Endothelial cell of umbilical vein (primary cell): Measurements from ENCODE around the gene RRP1.

Experiments used
- EZH2 ChIP-seq: IDR thresholded peaks from 2 replicates; pipeline ENCODE4 v1.6.1; 2012; ENCODE audit warnings: borderline replicate concordance, low read depth, mild to moderate bottlenecking, moderate library complexity, low read length, inconsistent platforms; ENCODE audit not compliant: severe bottlenecking
- MAX ChIP-seq: IDR thresholded peaks from 2 replicates; pipeline ENCODE4 v1.6.1; 2011; ENCODE audit not compliant: insufficient read depth, insufficient read length
- MYC ChIP-seq: IDR thresholded peaks from one replicate; pipeline ENCODE4 v1.6.1; 2011; ENCODE audit warnings: mild to moderate bottlenecking, low read depth, low read length
- POLR2A ChIP-seq: IDR thresholded peaks from 2 replicates; pipeline ENCODE4 v1.6.1; 2012; ENCODE audit warnings: low read depth, mild to moderate bottlenecking, control low read depth, low read length
- POLR2AphosphoS5 ChIP-seq: IDR thresholded peaks from 2 replicates; pipeline ENCODE4 v1.6.1; 2012; ENCODE audit warnings: low read depth, mild to moderate bottlenecking, control low read depth, low read length, moderate library complexity; ENCODE audit not compliant: insufficient read depth
- TF ChIP-seq, protein P1 (sequence below), 2 donors: IDR thresholded peaks; 1 replicate in 1 of 2; 2 replicates in 1 of 2; pipeline ENCODE4 v1.5.1; 2011; ENCODE audit warnings: low read length in 2 of 2, mild to moderate bottlenecking in 2 of 2, moderate library complexity in 2 of 2, control low read depth in 1 of 2, inconsistent platforms in 1 of 2, low read depth in 1 of 2; ENCODE audit not compliant: insufficient read depth in 1 of 2; ENCODE audit errors: extremely low read depth in 1 of 2

GRCh38 chr21:43778469-43779335 is 10.7 kb upstream of the RRP1 start:
- TF ChIP-seq, protein P1, sequence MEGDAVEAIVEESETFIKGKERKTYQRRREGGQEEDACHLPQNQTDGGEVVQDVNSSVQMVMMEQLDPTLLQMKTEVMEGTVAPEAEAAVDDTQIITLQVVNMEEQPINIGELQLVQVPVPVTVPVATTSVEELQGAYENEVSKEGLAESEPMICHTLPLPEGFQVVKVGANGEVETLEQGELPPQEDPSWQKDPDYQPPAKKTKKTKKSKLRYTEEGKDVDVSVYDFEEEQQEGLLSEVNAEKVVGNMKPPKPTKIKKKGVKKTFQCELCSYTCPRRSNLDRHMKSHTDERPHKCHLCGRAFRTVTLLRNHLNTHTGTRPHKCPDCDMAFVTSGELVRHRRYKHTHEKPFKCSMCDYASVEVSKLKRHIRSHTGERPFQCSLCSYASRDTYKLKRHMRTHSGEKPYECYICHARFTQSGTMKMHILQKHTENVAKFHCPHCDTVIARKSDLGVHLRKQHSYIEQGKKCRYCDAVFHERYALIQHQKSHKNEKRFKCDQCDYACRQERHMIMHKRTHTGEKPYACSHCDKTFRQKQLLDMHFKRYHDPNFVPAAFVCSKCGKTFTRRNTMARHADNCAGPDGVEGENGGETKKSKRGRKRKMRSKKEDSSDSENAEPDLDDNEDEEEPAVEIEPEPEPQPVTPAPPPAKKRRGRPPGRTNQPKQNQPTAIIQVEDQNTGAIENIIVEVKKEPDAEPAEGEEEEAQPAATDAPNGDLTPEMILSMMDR (IDR thresholded peaks at IDR 0.05; ENCODE audit: extremely low read depth in 1 of 2, insufficient read depth in 1 of 2, low read depth in 1 of 2, low read length in 2 of 2), result no peak
- no peak for TF ChIP-seq EZH2
- TF ChIP-seq POLR2AphosphoS5, result no peak
- no peak for TF ChIP-seq POLR2A
- TF ChIP-seq MYC, result no peak
- TF ChIP-seq MAX, result no peak
